Smooth muscle cell (in vitro differentiated cells): ENCODE results near the gene FUT1. TPM values are rescaled to one million over a fixed set of nuclear protein-coding genes. Genes with fewer than 3 reads are reported as not detected.
"Not testable (repeated sequence)": the region's sequence is repeated elsewhere in the genome, so short reads cannot be mapped to it uniquely, and the experiment has no call there.

ENCODE experiments used
- DNase-seq: peaks from one replicate; lab custom pipeline; 2025; ENCODE audit not compliant: unreplicated experiment; lab: John Stamatoyannopoulos, UW
- H2AFZ ChIP-seq: fragments of 200-600 bp; sonication (generic); 2 replicates; pipeline ENCODE4 v1.6.0; 2016; ENCODE audit warnings: antibody characterized with exemption, low read depth, mild to moderate bottlenecking
- H3F3A ChIP-seq: fragments of 200-600 bp; sonication (generic); 2 replicates; pipeline ENCODE4 v1.6.0; 2017; ENCODE audit warnings: antibody characterized with exemption, low read depth
- H3K27ac ChIP-seq: fragments of 200-600 bp; sonication (generic); 2 replicates; pipeline ENCODE4 v1.5.1; 2016; ENCODE audit warnings: low read depth, mild to moderate bottlenecking
- H3K27me3 ChIP-seq: fragments of 200-600 bp; sonication (generic); 2 replicates; pipeline ENCODE4 v1.6.1; 2016; ENCODE audit warnings: low read depth, mild to moderate bottlenecking
- H3K36me3 ChIP-seq: fragments of 200-600 bp; sonication (generic); 2 replicates; pipeline ENCODE4 v1.5.1; 2016; ENCODE audit warnings: low read depth
- H3K4me1 ChIP-seq: fragments of 200-600 bp; sonication (generic); 2 replicates; pipeline ENCODE4 v1.5.1; 2016; ENCODE audit warnings: low read depth
- H3K4me2 ChIP-seq: fragments of 200-600 bp; sonication (generic); 2 replicates; pipeline ENCODE4 v1.6.0; 2016; ENCODE audit warnings: mild to moderate bottlenecking
- H3K4me3 ChIP-seq: fragments of 200-600 bp; sonication (generic); 2 replicates; pipeline ENCODE4 v1.5.1; 2016; ENCODE audit warnings: mild to moderate bottlenecking
- H3K79me2 ChIP-seq: fragments of 200-600 bp; sonication (generic); 2 replicates; pipeline ENCODE4 v1.6.0; 2016; ENCODE audit warnings: low read depth, mild to moderate bottlenecking
- H3K9ac ChIP-seq: fragments of 200-600 bp; sonication (generic); 2 replicates; pipeline ENCODE4 v1.6.0; 2016; ENCODE audit warnings: low read depth
- H3K9me3 ChIP-seq: fragments of 200-600 bp; sonication (generic); replicated peaks from 2 replicates; pipeline ENCODE4 v1.5.1; 2016; ENCODE audit warnings: low read depth
- H4K20me1 ChIP-seq: fragments of 200-600 bp; sonication (generic); 2 replicates; pipeline ENCODE4 v1.6.0; 2016; ENCODE audit warnings: low read depth
- WGBS: methylation state at CpG from one replicate; pipeline ENCODE4 v1.1.7; 2016; ENCODE audit warnings: low lambda C conversion rate; 5-methylcytosine and 5-hydroxymethylcytosine counted together
- polyA plus RNA-seq: library from polyadenylated mRNA; unstranded; fragments of >200 nt; fragmentation: Nextera tagmentation; extraction: Ambion mirVana; gene quantifications from 2 replicates; pipeline ENCODE4 v1.2.1, GENCODE V29; 2016
- total RNA-seq: library from RNA; depleted of rRNA; stranded (reverse); fragments of >200 nt; gene quantifications from 2 replicates; pipeline ENCODE4 v1.2.3, GENCODE V29; 2014
- TF ChIP-seq, protein P1 (sequence below): fragments of 200-600 bp; sonication (generic); IDR thresholded peaks from 2 replicates; pipeline ENCODE4 v1.5.1; 2017; ENCODE audit warnings: borderline replicate concordance, mild to moderate bottlenecking, antibody characterized with exemption; ENCODE audit not compliant: insufficient read depth, poor library complexity, severe bottlenecking

Gene FUT1
- total and polyA plus RNA-seq, 2 experiments from 2014 or later = 0.51 to 0.58 TPM

DNA sequence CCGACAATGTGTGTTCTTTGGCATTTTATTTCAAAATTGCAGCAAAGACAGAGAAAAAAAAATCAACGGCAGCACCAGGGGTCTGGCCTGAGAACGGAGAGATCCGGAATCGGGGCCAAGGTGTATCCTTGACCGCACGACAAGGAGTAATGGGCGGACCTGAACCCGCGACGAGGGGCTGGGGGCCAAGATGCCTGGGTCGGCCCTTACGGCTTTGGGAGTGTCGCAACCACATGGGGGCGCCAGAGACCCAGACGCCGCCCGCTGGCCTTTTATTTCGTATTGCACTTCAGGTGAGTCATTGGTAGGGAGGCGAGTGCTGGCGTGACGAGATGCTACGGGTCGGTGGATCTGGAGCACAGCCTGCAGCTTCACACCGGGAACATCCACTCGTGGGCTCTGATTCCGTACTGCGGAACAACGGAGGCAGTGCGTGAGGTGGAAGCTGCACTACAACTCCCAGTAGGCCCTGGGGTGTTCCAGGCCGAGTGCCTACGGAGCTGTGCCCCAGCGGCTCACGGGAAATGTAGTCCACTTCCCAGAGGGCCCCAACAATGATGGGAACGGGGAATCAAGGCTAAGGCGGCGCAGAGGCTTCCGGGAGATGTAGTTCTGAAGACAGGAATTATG lies 42.7 kb upstream of the FUT1 start:
- Histone ChIP-seq H3K27me3 (no peaks in the 10 kb centered on the region), H3K9ac (peak overlapping the region; percentile 46), H3K4me1 (peaks cover 5% of the 10 kb centered on the region), H2AFZ (peak overlapping the region; percentile 6), H3K36me3 (no peaks in the 10 kb centered on the region), H3F3A (no peaks in the 10 kb centered on the region), H3K4me3 (peak overlapping the region; percentile 60), H3K79me2 (no peaks in the 10 kb centered on the region), H3K27ac (peak overlapping the region; percentile 61), H3K4me2 (peak overlapping the region; percentile 77), H4K20me1 (no peaks in the 10 kb centered on the region), H3K9me3 (no peaks in the 10 kb centered on the region)
- TF ChIP-seq, protein P1, sequence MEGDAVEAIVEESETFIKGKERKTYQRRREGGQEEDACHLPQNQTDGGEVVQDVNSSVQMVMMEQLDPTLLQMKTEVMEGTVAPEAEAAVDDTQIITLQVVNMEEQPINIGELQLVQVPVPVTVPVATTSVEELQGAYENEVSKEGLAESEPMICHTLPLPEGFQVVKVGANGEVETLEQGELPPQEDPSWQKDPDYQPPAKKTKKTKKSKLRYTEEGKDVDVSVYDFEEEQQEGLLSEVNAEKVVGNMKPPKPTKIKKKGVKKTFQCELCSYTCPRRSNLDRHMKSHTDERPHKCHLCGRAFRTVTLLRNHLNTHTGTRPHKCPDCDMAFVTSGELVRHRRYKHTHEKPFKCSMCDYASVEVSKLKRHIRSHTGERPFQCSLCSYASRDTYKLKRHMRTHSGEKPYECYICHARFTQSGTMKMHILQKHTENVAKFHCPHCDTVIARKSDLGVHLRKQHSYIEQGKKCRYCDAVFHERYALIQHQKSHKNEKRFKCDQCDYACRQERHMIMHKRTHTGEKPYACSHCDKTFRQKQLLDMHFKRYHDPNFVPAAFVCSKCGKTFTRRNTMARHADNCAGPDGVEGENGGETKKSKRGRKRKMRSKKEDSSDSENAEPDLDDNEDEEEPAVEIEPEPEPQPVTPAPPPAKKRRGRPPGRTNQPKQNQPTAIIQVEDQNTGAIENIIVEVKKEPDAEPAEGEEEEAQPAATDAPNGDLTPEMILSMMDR = peak; percentile 97
- 7% methylated on average over 38 of the region's 38 CpGs for WGBS
- peak; percentile 91 for DNase-seq

DNA sequence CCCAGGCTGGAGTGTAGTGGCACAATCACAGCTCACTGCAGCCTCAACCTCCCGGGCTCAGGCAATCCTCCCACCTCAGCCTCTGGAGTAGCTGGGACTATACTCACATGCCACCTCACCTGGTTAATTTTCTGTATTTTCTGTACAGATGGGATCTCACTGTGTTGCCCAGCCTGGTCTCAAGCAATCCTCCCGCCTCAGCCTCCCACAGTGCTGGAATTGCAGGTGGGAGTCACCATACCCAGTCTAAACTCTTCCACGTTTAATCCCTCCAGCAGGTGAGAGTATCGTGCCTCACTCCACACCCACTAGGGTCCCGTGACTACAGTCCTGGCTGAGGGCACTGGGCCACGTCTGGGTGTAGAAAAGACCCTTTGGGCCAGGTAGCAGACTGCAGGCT lies 41.9 kb upstream of the FUT1 start:
- WGBS = 93% methylated on average over 6 of the region's 6 CpGs
- TF ChIP-seq, protein P1 = no peak
- H3K79me2 ChIP-seq = no peaks in the 10 kb centered on the region
- H3K4me3 ChIP-seq = no peak overlapping the region
- peaks cover 3% of the 10 kb centered on the region for H3K4me1 ChIP-seq
- H3K9me3 ChIP-seq = no peaks in the 10 kb centered on the region
- no peaks in the 10 kb centered on the region for H3F3A ChIP-seq
- no peaks in the 10 kb centered on the region for H3K27me3 ChIP-seq
- H3K9ac ChIP-seq = no peak overlapping the region
- H2AFZ ChIP-seq = no peak overlapping the region
- no peaks in the 10 kb centered on the region for H3K36me3 ChIP-seq
- H4K20me1 ChIP-seq = no peaks in the 10 kb centered on the region
- no peak overlapping the region for H3K4me2 ChIP-seq
- no peak overlapping the region for H3K27ac ChIP-seq
- DNase-seq = no peak

DNA sequence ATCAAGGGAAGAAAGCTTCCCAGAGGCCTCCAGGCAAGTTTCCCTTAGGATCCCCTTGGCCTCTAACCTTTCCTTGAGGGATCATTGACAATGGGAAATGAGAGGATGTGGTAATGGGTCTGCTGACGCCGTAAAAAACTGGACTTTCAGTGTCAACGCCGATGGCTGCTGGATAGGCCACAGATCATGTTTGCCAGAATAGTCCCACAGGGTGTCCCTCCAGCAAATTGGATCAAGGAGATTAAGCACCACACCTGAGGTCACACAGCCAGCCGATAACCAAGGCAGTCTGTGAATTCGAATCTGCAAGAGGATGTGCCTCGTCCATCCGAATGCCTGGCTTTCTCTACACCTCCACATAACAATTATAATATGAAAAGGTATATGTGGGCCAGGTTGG lies 40.8 kb upstream of the FUT1 start:
- H3K9ac ChIP-seq = no peak overlapping the region
- H3K79me2 ChIP-seq = no peaks in the 10 kb centered on the region
- H3K4me3 ChIP-seq = no peak overlapping the region
- no peak for DNase-seq
- no peaks in the 10 kb centered on the region for H3K36me3 ChIP-seq
- no peaks in the 10 kb centered on the region for H3F3A ChIP-seq
- no peaks in the 10 kb centered on the region for H4K20me1 ChIP-seq
- 81% methylated on average over 8 of the region's 8 CpGs for WGBS
- H3K9me3 ChIP-seq = no peaks in the 10 kb centered on the region
- H2AFZ ChIP-seq = no peak overlapping the region
- TF ChIP-seq, protein P1 = no peak
- H3K27ac ChIP-seq = no peak overlapping the region
- H3K4me2 ChIP-seq = no peak overlapping the region
- no peaks in the 10 kb centered on the region for H3K4me1 ChIP-seq
- H3K27me3 ChIP-seq = no peaks in the 10 kb centered on the region

DNA sequence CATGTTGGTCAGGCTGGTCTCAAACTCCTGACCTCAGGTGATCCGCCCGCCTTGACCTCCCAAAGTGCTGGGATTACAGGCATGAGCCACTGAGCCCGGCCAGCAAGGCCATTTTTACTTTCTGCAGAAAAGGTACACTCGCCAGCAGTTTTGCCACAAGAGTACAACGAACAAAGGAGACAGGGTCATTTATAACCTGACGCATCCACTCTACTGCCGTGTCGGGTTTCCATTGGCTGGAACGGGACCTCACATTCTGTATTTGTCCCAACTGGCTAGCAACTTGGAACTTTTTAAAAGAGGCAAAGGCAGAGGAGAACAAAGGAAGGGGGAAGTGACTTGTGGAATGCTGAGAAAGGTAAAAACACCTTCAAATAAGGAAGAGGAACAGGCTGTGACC lies 34.9 kb upstream of the FUT1 start:
- WGBS = 90% methylated on average over 9 of the region's 9 CpGs
- not testable (repeated sequence) for H3K27me3 ChIP-seq, H3K9ac ChIP-seq, H3K4me3 ChIP-seq, H3F3A ChIP-seq, DNase-seq, H4K20me1 ChIP-seq, H3K27ac ChIP-seq, H3K4me1 ChIP-seq, H3K9me3 ChIP-seq, H3K36me3 ChIP-seq, H2AFZ ChIP-seq, H3K79me2 ChIP-seq, H3K4me2 ChIP-seq

DNA sequence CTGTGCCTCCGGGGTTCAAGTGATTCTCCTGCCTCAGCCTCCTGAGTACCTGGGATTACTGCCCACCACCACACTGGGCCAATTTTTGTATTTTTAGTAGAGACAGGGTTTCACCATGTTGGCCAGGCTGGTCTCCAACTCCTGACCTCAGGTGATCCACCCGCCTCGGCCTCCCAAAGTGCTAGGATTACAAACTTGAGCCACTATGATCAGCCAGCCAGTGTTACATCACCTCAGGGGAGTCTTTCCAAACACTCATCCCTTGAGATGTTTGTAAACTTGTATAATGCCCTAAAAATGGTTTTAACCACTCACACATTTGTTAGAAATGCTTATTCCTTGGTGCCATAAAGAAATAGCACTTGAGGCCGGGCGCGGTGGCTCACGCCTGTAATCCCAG lies 34.0 kb upstream of the FUT1 start:
- H3K9ac ChIP-seq, H3K36me3 ChIP-seq, H3K4me1 ChIP-seq, H3K79me2 ChIP-seq, H3K27me3 ChIP-seq, H4K20me1 ChIP-seq, DNase-seq, H3K27ac ChIP-seq, H3K4me2 ChIP-seq, H3F3A ChIP-seq, H3K4me3 ChIP-seq, H3K9me3 ChIP-seq, H2AFZ ChIP-seq: not testable (repeated sequence)
- 99% methylated on average over 6 of the region's 7 CpGs for WGBS
